Measurements from ENCODE around the gene MOK.

- TF ChIP-seq POLR2A (IDR thresholded peaks at IDR 0.05) (no peak), CTCF (IDR thresholded peaks at IDR 0.05) (no peak), EP300 (IDR thresholded peaks at IDR 0.05; ENCODE audit: low read depth) (no peak), POLR2AphosphoS5 (IDR thresholded peaks at IDR 0.05) (no peak)
These were observed 116.8 kb downstream of the MOK start for GRCh38 chr14:102188187-102188586.
